ENCODE measurements around the gene DUOX2.

DNA sequence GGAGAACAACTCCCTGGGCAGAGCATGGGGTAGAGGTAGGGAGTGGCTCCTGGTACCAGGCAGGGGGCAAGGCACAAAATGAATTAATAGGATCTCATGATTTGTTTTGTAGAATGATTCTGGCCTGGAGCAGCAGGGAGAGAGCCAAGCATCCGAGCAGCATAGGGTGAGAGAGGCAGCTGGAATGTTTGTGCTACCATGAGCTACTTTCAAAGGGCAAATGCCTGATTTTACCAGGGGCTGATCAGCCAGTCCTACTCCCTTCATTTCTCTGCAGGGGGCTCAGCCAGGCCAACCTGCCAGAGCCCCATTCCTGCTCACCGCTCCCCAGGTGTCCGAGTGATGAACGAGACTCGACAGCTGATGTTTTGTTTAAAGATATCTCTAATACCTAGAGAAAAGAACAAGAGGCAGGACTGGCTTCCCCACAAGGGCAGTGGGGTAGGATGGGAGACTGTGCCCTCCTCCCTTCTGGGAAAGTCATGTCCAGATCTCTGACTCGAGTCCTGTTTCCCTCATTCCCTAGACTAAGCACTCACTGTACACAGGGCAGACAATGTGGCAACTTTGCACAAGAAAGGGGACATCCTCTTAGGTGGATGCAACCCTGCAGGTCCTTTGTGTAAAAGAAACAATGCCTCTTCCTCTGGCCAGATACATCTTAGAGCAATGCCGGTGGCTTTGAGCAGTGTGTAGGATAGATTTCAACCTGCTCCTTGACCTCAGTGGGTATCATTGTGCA, 12.9 kb downstream of the DUOX2 start:
- TF ChIP-seq CTCF (IDR thresholded peaks at IDR 0.05; ENCODE audit: poor library complexity, severe bottlenecking) (no peak), EP300 (conservative IDR thresholded peaks at IDR 0.05; ENCODE audit: poor library complexity, severe bottlenecking) (no peak), EZH2 (IDR thresholded peaks at IDR 0.05; ENCODE audit: borderline replicate concordance, insufficient read depth, low read length, poor library complexity, severe bottlenecking) (no peak), POLR2AphosphoS5 (IDR thresholded peaks at IDR 0.05) (no peak), REST (IDR thresholded peaks at IDR 0.05; ENCODE audit: borderline replicate concordance) (no peak), SMC3 (conservative IDR thresholded peaks at IDR 0.05; ENCODE audit: poor library complexity) (no peak), MXI1 (conservative IDR thresholded peaks at IDR 0.05; ENCODE audit: poor library complexity, severe bottlenecking) (no peak), RAD21 (conservative IDR thresholded peaks at IDR 0.05) (no peak)
